GM23248 (cell line): ENCODE data around the gene SH3GL3. TPM values are rescaled to one million over a fixed set of nuclear protein-coding genes. Genes with fewer than 3 reads are reported as not detected.

Experiments
- DNase-seq: peaks from one replicate; pipeline ENCODE4 v3.0.0-alpha.2; 2015
- H2AFZ ChIP-seq: fragments of 200-600 bp; sonication (generic); 2 replicates; pipeline ENCODE4 v1.6.1; 2016; ENCODE audit warnings: antibody characterized with exemption
- H3F3A ChIP-seq: fragments of 200-600 bp; sonication (generic); 2 replicates; pipeline ENCODE4 v1.6.1; 2016; ENCODE audit warnings: mild to moderate bottlenecking, antibody characterized with exemption, mixed run types; ENCODE audit not compliant: insufficient read depth
- H3K27ac ChIP-seq: fragments of 200-600 bp; sonication (generic); 2 replicates; pipeline ENCODE4 v1.5.1; 2016; ENCODE audit warnings: mild to moderate bottlenecking
- H3K27me3 ChIP-seq: fragments of 200-600 bp; sonication (generic); replicated peaks from 2 replicates; pipeline ENCODE4 v1.6.1; 2016; ENCODE audit warnings: mild to moderate bottlenecking; ENCODE audit not compliant: insufficient read depth
- H3K36me3 ChIP-seq: fragments of 200-600 bp; sonication (generic); 2 replicates; pipeline ENCODE4 v1.6.1; 2016; ENCODE audit warnings: low read depth, mild to moderate bottlenecking
- H3K4me1 ChIP-seq: fragments of 200-600 bp; sonication (generic); 2 replicates; pipeline ENCODE4 v1.6.1; 2016; ENCODE audit warnings: mild to moderate bottlenecking; ENCODE audit not compliant: insufficient read depth
- H3K4me2 ChIP-seq: fragments of 200-600 bp; sonication (generic); one replicate; pipeline ENCODE4 v1.6.1; 2016; ENCODE audit warnings: mild to moderate bottlenecking; ENCODE audit not compliant: unreplicated experiment
- H3K4me3 ChIP-seq: fragments of 200-600 bp; sonication (generic); 2 replicates; pipeline ENCODE4 v1.5.1; 2016; ENCODE audit warnings: mild to moderate bottlenecking
- H3K79me2 ChIP-seq: fragments of 200-600 bp; sonication (generic); 2 replicates; pipeline ENCODE4 v1.6.1; 2016; ENCODE audit warnings: mild to moderate bottlenecking; ENCODE audit not compliant: insufficient read depth
- H3K9ac ChIP-seq: fragments of 200-600 bp; sonication (generic); 2 replicates; pipeline ENCODE4 v1.6.1; 2016; ENCODE audit warnings: mild to moderate bottlenecking
- H3K9me2 ChIP-seq: fragments of 200-600 bp; sonication (generic); 2 replicates; pipeline ENCODE4 v1.6.1; 2016; ENCODE audit warnings: mixed run types, mild to moderate bottlenecking, moderate library complexity; ENCODE audit not compliant: insufficient read depth
- H3K9me3 ChIP-seq: fragments of 200-600 bp; sonication (generic); one replicate; pipeline ENCODE4 v1.6.1; 2017; ENCODE audit warnings: low read depth
- H4K20me1 ChIP-seq: fragments of 200-600 bp; sonication (generic); 2 replicates; pipeline ENCODE4 v1.6.0; 2016; ENCODE audit not compliant: insufficient read depth
- EZH2 ChIP-seq: fragments of 200-600 bp; sonication (generic); IDR thresholded peaks from 2 replicates; pipeline ENCODE4 v1.6.1; 2018; ENCODE audit warnings: antibody characterized with exemption, mild to moderate bottlenecking; ENCODE audit not compliant: insufficient read depth, poor library complexity, severe bottlenecking
- EZH2phosphoT487 ChIP-seq: fragments of 200-600 bp; sonication (generic); IDR thresholded peaks from 2 replicates; pipeline ENCODE4 v1.6.1; 2018; ENCODE audit warnings: antibody characterized with exemption, moderate library complexity, mild to moderate bottlenecking, low read depth; ENCODE audit not compliant: insufficient read depth
- WGBS, 2 experiments: methylation state at CpG; one replicate each; pipeline ENCODE4 v1.1.6; 2015 to 2017; ENCODE audit warnings: low lambda C conversion rate in 2 of 2, low coverage in 1 of 2; ENCODE audit errors: missing lambda C conversion rate in 2 of 2; 5-methylcytosine and 5-hydroxymethylcytosine counted together
- in situ Hi-C: fragments of 300-500 bp; cut with MboI; formaldehyde crosslinking; loops from 2 replicates; pipeline ENCODE4 v1.15.0; 2020
- polyA plus RNA-seq: library from polyadenylated mRNA; unstranded; fragments of >200 nt; fragmentation: Nextera tagmentation; extraction: Ambion mirVana; gene quantifications from 2 replicates; pipeline ENCODE4 v1.2.1, GENCODE V29; 2016
- total RNA-seq: library from RNA; depleted of rRNA; stranded (reverse); fragments of >200 nt; shearing (Covaris generic); gene quantifications from 2 replicates; pipeline ENCODE4 v1.2.3, GENCODE V29; 2014

The SH3GL3 gene
- total and polyA plus RNA-seq, 2 experiments from 2014 or later = 0.28 TPM; not detected in 1

DNA sequence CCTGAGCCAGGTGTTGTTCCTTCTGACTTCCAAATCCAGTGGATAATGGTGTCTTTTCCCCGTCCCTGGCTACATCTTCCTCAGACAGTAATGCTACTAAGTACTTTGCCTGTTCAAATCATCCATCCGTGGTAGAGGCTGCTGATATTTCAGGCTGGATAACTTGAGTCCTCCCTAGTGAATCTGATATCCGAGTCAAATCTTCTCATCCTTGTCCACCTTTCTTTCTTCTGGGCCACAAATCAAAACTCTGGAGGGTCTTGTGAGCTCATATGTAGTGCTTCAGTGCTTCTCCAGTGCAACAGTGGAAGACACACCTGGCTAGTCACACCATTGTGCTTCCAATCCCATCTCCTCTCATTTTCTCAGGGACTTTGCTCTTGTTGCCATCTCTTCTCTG lies 11.2 kb downstream of the SH3GL3 start:
- Histone ChIP-seq H3K79me2 (no peaks in the 10 kb centered on the region), H3K9me3 (no peaks in the 10 kb centered on the region), H3K4me1 (no peaks in the 10 kb centered on the region), H3K4me2 (no peak overlapping the region), H3K4me3 (no peak overlapping the region), H2AFZ (no peak overlapping the region), H3K36me3 (no peaks in the 10 kb centered on the region), H3F3A (no peaks in the 10 kb centered on the region), H3K27me3 (peaks cover 10% of the 10 kb centered on the region; the same call in 1 of the 2 replicates), H4K20me1 (no peaks in the 10 kb centered on the region), H3K9me2 (no peaks in the 10 kb centered on the region), H3K27ac (no peak overlapping the region), H3K9ac (no peak overlapping the region)
- in situ Hi-C loops = no loop called here
- 19 to 21% methylated on average over 3 of the region's 3 CpGs for WGBS, 2 experiments
- no peak for DNase-seq
- no peak for TF ChIP-seq EZH2
- TF ChIP-seq EZH2phosphoT487 = no peak

DNA sequence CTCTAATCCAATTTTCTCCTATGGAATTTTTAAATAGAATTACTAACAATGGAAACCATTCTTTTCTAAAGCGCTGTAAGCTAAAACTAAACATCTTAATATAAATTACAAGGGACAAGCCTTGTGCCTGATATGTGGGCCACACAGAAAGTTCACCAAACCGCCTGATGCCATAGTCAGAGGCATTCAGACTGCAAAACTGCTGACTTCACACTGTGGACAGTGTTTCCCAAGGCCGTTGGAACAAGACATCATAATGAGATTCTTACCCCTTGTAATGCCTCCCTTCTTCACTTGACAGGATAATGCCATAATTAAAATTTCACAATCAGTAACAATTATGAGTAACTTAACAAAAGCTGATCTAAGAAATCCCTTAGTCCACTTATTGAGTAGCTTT lies 14.9 kb downstream of the SH3GL3 start:
- Histone ChIP-seq H3K9me3 (no peaks in the 10 kb centered on the region), H3K79me2 (no peaks in the 10 kb centered on the region), H3K4me3 (no peak overlapping the region), H3K27ac (no peak overlapping the region), H3K27me3 (peaks cover 10% of the 10 kb centered on the region; the same call in 1 of the 2 replicates), H3K9me2 (no peaks in the 10 kb centered on the region), H3K4me2 (no peak overlapping the region), H2AFZ (no peak overlapping the region), H4K20me1 (no peaks in the 10 kb centered on the region), H3K36me3 (no peaks in the 10 kb centered on the region), H3K4me1 (no peaks in the 10 kb centered on the region), H3K9ac (no peak overlapping the region), H3F3A (no peaks in the 10 kb centered on the region)
- no peak for TF ChIP-seq EZH2phosphoT487
- TF ChIP-seq EZH2 = no peak
- DNase-seq = no peak
- 39 to 46% methylated on average over 3 of the region's 3 CpGs for WGBS, 2 experiments
- in situ Hi-C loops = no loop called here

DNA sequence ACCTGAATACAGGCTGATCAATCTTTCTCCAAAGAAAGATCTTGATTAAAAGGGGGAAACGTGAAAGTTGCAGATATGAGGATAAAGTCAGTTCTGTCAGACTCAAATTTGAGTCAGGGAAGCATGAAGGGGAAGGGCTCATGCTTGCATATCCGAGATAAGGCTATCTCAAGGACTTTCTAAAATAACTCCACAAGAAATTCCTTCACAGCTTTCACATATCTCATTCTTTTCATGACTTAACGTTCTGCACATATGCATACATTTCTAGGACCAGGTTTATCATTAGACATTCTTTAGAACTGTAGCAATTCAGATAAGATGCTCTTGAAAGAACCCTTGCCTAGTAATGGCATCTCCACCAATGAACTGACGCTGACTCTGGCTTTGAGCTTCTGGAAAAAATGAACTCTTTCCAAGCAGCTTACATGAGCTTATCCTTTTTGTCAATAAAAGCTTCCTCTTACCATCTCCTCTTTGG lies 15.9 kb downstream of the SH3GL3 start:
- Histone ChIP-seq H3K4me3 (no peak overlapping the region), H3F3A (no peaks in the 10 kb centered on the region), H3K4me2 (no peak overlapping the region), H3K36me3 (no peaks in the 10 kb centered on the region), H3K4me1 (no peaks in the 10 kb centered on the region), H3K9ac (no peak overlapping the region), H3K27me3 (peaks cover 7% of the 10 kb centered on the region; the same call in 1 of the 2 replicates), H3K79me2 (no peaks in the 10 kb centered on the region), H3K27ac (no peak overlapping the region), H2AFZ (no peak overlapping the region), H3K9me2 (no peaks in the 10 kb centered on the region), H4K20me1 (no peaks in the 10 kb centered on the region), H3K9me3 (no peaks in the 10 kb centered on the region)
- 15 to 20% methylated on average over 4 of the region's 4 CpGs for WGBS, 2 experiments
- DNase-seq = no peak
- in situ Hi-C loops = no loop called here
- no peak for TF ChIP-seq EZH2
- TF ChIP-seq EZH2phosphoT487 = no peak

DNA sequence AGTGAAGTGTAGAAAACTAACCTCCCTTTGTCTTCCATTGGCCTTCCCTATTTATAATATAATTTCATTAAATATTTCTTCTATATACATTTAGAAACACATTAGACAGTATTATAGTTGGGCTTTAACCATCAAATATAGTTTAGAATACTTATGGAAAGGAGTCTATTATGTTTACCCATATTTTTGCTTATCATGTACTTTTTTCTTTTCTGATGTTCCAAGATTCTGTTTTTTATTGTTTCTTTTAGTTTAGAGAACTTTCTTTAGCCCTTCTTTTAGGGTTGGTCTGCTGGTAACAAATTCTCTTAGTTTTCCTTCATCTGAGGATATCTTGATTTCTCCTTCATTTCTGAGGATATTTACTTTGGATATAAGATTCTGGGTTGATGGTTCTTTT lies 23.7 kb downstream of the SH3GL3 start:
- Histone ChIP-seq H4K20me1 (no peaks in the 10 kb centered on the region), H3K79me2 (no peaks in the 10 kb centered on the region), H3K4me3 (no peak overlapping the region), H3F3A (no peaks in the 10 kb centered on the region), H3K27me3 (0 out of 2 replicates have a peak, but pooled peaks cover 4% of the 10 kb centered on the region), H3K9ac (no peak overlapping the region), H3K9me2 (no peaks in the 10 kb centered on the region), H2AFZ (no peak overlapping the region), H3K4me2 (no peak overlapping the region), H3K4me1 (no peaks in the 10 kb centered on the region), H3K27ac (no peak overlapping the region), H3K9me3 (no peaks in the 10 kb centered on the region), H3K36me3 (no peaks in the 10 kb centered on the region)
- in situ Hi-C loops = no loop called here
- TF ChIP-seq EZH2phosphoT487 (no peak), EZH2 (no peak)
- DNase-seq = no peak

DNA sequence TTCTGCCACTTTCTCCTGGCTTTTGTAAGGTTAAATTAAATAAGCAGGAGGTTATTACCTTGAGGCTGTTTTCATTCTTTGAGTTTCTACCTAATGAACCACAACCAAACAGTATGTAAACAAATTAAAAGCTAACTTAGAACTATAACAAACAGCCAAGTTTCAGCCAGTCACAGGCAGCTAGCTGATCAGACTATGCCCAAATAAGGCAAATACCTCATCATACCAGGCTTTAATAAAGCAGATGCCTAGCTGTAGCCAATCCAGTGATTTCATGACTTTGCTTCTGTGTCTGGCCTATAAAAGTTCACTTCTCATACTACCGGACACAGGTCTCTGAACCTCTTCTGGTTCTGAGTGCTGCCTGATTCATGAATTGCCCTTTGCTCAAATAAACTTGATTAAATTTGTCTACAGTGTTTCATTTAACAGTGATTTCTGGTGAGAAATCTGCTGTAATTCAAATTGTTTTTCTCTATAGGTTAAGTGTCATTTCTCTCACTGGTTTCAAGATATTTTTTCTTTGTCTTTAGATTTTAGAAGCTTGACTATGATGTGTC lies 24.2 kb downstream of the SH3GL3 start:
- TF ChIP-seq EZH2phosphoT487 (no peak), EZH2 (no peak)
- H3K27me3 ChIP-seq = 0 out of 2 replicates have a peak, but pooled peaks cover 4% of the 10 kb centered on the region
- WGBS, 2 experiments = 79 to 88% methylated on average over 1 of the region's 1 CpG
- no peaks in the 10 kb centered on the region for H3K9me2 ChIP-seq
- in situ Hi-C loops = no loop called here
- H3K4me3 ChIP-seq = no peak overlapping the region
- DNase-seq = no peak
- no peaks in the 10 kb centered on the region for H3K4me1 ChIP-seq
- H3K79me2 ChIP-seq = no peaks in the 10 kb centered on the region
- no peak overlapping the region for H3K27ac ChIP-seq
- H3K36me3 ChIP-seq = no peaks in the 10 kb centered on the region
- H3K9me3 ChIP-seq = no peaks in the 10 kb centered on the region
- no peak overlapping the region for H3K4me2 ChIP-seq
- H3K9ac ChIP-seq = no peak overlapping the region
- H2AFZ ChIP-seq = no peak overlapping the region
- no peaks in the 10 kb centered on the region for H3F3A ChIP-seq
- H4K20me1 ChIP-seq = no peaks in the 10 kb centered on the region
